Panc1 (cell line): ENCODE data around the gene ARID4B.

Experiments
- CTCF ChIP-seq: fragments of 450-650 bp; IDR thresholded peaks from 2 replicates; pipeline ENCODE4 v1.5.1; 2017; ENCODE audit warnings: mild to moderate bottlenecking
- TCF7L2 ChIP-seq: IDR thresholded peaks from 2 replicates; pipeline ENCODE4 v1.6.1; 2011; ENCODE audit warnings: mild to moderate bottlenecking, low read depth, low read length, inconsistent platforms

GRCh38 chr1:235145639-235146038 is 182.3 kb downstream of the ARID4B start:
- TF ChIP-seq CTCF, result no peak
- TF ChIP-seq TCF7L2, result no peak
